ENCODE results near the gene SLC39A13. TPM values are rescaled to one million over a fixed set of nuclear protein-coding genes. Genes with fewer than 3 reads are reported as not detected.

Gene SLC39A13
- total RNA-seq, 1 experiment from 2014 or later, result 29.2 TPM

DNA sequence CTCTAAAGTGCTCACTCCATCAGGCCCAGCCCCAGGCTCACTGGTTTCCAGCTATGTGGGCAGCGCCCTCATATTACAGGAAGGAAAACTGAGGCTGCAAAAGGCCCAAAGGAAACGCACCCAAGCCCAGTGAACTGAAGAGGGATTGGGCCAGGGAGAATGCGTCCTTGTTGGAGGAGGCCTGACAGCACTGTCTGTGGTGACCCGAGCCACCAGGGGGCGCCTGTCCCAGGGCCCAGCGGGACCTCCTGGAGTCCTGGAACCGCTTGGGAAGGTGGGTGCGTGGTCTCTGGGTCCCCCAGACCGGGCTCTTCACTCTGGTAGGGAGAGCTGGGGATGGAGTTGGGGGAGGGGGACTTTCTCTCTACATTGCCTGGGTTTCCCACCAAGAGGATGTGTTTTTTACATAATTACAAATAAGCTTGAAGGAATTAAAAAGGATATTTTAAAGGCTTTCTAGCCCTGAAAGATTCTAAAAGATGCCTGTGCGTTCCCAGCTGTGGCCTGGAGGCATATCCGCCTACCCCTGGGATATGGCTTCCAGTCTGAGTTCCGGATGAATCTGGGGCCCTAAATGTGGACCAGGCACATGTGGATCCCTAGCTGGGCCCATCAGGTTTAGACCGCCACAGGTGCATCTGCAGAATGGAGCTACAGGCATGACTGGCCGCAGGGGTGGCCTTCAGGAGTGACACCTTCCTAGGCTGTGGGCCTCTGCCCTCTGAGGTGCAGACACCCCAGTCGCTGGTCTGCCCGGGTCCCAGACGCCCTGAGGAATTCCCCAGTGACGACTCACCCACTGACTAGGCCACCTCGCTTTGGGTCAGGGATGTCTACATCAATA, 34.3 kb upstream of the SLC39A13 start:
- no peaks in the 10 kb centered on the region for H3K79me1 ChIP-seq (ENCODE audit: insufficient read depth, low read depth, low read length, poor library complexity, severe bottlenecking)
- peak; percentile 99 for TF ChIP-seq CTCF (conservative IDR thresholded peaks at IDR 0.05)
- no peak overlapping the region for H3K56ac ChIP-seq (ENCODE audit: insufficient read length, low read depth, low read length)
- no peaks in the 10 kb centered on the region; the same call in 1 of the 2 replicates for H3K27me3 Mint-ChIP-seq (ENCODE audit: low read depth)
- no peak overlapping the region for H3K27ac ChIP-seq (ENCODE audit: insufficient read length, low read depth, low read length)
- H3K4me1 ChIP-seq (ENCODE audit: insufficient read depth, low read length), result no peaks in the 10 kb centered on the region
- no peak overlapping the region for H3K18ac ChIP-seq (ENCODE audit: insufficient read length, low read depth, low read length)
- H3K4me2 ChIP-seq (ENCODE audit: insufficient read depth, insufficient read length, low read length), result no peak overlapping the region
- no peaks in the 10 kb centered on the region for H4K20me1 ChIP-seq (ENCODE audit: control insufficient read depth, insufficient read depth, insufficient read length)
- H4K8ac ChIP-seq (replicated peaks; ENCODE audit: insufficient read length, low read depth, low read length), result no peak overlapping the region
- H3K4ac ChIP-seq (ENCODE audit: low read depth, low read length), result no peak overlapping the region
- no peak overlapping the region for H3K9ac ChIP-seq (ENCODE audit: extremely low read depth, insufficient read length, low read length)
- no peak overlapping the region for H3K14ac ChIP-seq (ENCODE audit: insufficient read depth, low read length)
- no peaks in the 10 kb centered on the region for H3K27me3 ChIP-seq (ENCODE audit: insufficient read depth, low read length)
- no peak overlapping the region for H3K4me3 Mint-ChIP-seq
- H2BK15ac ChIP-seq (ENCODE audit: low read depth, low read length), result no peak overlapping the region
- no peaks in the 10 kb centered on the region for H3K23me2 ChIP-seq (ENCODE audit: insufficient read length, low read depth, low read length, poor library complexity, severe bottlenecking)
- no peak overlapping the region for H2BK5ac ChIP-seq (ENCODE audit: insufficient read length, low read length)
- no peak overlapping the region for H4K5ac ChIP-seq (ENCODE audit: insufficient read length, low read depth, low read length)
- H2BK120ac ChIP-seq (ENCODE audit: low read depth, low read length, poor library complexity, severe bottlenecking), result no peak overlapping the region
- H3K79me2 ChIP-seq (ENCODE audit: insufficient read depth, low read length), result no peaks in the 10 kb centered on the region
- H2BK12ac ChIP-seq (ENCODE audit: insufficient read length, low read depth, low read length), result no peak overlapping the region
- H3K9me3 Mint-ChIP-seq, result no peaks in the 10 kb centered on the region
- H3T11ph ChIP-seq (ENCODE audit: low read length), result no peak overlapping the region
- H3K9me3 ChIP-seq (ENCODE audit: control insufficient read depth, low read depth, low read length), result no peaks in the 10 kb centered on the region
- DNase-seq, result peak; percentile 89
- H2BK20ac ChIP-seq (ENCODE audit: low read depth, low read length, poor library complexity, severe bottlenecking), result no peak overlapping the region
- no peak overlapping the region for H2AK5ac ChIP-seq (ENCODE audit: insufficient read length, low read length)
- H3K4me1 Mint-ChIP-seq, result peaks cover 3 to 4% of the 10 kb centered on the region in 2 experiments; a peak in 3 of 4 replicates
- H3K27ac Mint-ChIP-seq, result no peak overlapping the region
- H3K23ac ChIP-seq (ENCODE audit: insufficient read length, low read depth, low read length), result no peak overlapping the region
- WGBS (ENCODE audit: extremely low coverage, insufficient read length, low lambda C conversion rate), result no CpG with 5 or more reads among the region's 19 CpGs
- no peaks in the 10 kb centered on the region for H3K36me3 Mint-ChIP-seq (ENCODE audit: insufficient read depth in 1 of 3, low read depth in 3 of 3)
- no peak overlapping the region for H2AFZ ChIP-seq (ENCODE audit: low read length)
- H4K91ac ChIP-seq (ENCODE audit: insufficient read length, low read depth, low read length), result no peak overlapping the region
